A673 (cell line): Measurements from ENCODE around the gene GALNT12.

Experiments used
- EZH2 ChIP-seq: fragments of 200-600 bp; sonication (generic); IDR thresholded peaks from 2 replicates; pipeline ENCODE4 v1.6.1; 2017; ENCODE audit warnings: borderline replicate concordance, low read depth, mild to moderate bottlenecking, mixed read lengths, antibody characterized with exemption, low read length; ENCODE audit not compliant: poor library complexity, severe bottlenecking
- TF ChIP-seq, protein P1 (sequence below): fragments of 300-800, 200-600 bp; sonication (generic); conservative IDR thresholded peaks from 2 replicates; pipeline ENCODE4 v1.5.1; 2017; ENCODE audit warnings: low read depth, mild to moderate bottlenecking, antibody characterized with exemption, low read length, moderate library complexity, mixed read lengths

GRCh38 chr9:98784831-98785806, 22.4 kb upstream of the GALNT12 start:
- TF ChIP-seq, protein P1, sequence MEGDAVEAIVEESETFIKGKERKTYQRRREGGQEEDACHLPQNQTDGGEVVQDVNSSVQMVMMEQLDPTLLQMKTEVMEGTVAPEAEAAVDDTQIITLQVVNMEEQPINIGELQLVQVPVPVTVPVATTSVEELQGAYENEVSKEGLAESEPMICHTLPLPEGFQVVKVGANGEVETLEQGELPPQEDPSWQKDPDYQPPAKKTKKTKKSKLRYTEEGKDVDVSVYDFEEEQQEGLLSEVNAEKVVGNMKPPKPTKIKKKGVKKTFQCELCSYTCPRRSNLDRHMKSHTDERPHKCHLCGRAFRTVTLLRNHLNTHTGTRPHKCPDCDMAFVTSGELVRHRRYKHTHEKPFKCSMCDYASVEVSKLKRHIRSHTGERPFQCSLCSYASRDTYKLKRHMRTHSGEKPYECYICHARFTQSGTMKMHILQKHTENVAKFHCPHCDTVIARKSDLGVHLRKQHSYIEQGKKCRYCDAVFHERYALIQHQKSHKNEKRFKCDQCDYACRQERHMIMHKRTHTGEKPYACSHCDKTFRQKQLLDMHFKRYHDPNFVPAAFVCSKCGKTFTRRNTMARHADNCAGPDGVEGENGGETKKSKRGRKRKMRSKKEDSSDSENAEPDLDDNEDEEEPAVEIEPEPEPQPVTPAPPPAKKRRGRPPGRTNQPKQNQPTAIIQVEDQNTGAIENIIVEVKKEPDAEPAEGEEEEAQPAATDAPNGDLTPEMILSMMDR, result no peak
- no peak for TF ChIP-seq EZH2
